GM12875 (cell line): Measurements from ENCODE around the gene DCTN2.
"Not testable (repeated sequence)": the region's sequence is repeated elsewhere in the genome, so short reads cannot be mapped to it uniquely, and the experiment has no call there.

Experiments
- H3K4me3 ChIP-seq: one replicate; pipeline ENCODE4 v1.5.1; 2011; ENCODE audit warnings: low read depth, low read length, control low read depth
- TF ChIP-seq, protein P1 (sequence below): IDR thresholded peaks from 2 replicates; pipeline ENCODE4 v1.5.1; 2011; ENCODE audit warnings: low read depth, mild to moderate bottlenecking, control low read depth, inconsistent platforms, low read length, moderate library complexity, borderline replicate concordance; ENCODE audit not compliant: insufficient read depth

DCTN2 gene

DNA sequence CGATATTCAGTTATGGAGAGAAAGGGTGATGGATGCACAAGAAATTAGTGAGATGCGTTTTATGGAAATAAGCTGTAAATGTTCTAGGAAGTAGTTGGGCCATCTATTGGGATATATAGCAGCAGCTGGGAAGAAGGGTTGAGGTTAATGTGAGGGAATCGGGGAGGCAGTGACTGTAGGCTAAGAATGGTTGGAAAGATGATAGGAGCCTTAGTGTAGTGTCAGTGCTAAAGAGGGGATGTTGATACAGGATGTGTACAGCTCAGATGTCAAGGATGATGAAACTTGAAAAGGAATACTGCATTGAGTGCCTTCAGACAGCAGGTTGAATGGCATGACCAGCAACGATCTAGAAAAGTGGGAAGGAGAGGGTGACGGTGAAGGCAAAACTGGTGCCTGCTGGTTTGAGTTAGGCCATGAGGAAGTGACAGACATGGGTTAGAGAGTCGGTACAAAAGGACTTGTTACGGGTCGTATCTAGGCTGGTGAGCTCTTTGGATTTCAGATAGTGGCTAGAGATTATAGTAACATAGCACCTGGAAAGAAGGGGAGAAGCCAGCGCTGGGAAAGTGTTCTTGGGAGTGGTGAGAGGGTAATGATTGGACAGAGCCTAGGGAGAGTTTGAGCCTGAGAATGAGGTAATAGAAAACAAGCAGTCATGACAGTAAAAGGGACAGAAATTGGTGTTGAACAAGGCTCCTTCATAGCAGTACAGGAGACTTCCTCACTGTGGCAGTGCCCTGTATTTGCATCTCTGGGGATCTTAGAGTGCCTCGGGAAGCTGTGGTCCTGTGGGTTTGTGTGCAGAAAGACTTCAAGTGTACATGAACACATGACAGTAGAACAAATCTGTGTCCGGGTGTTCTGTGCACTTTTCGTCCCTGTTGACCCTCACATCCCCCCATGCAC is 49.5 kb downstream of the DCTN2 start:
- no peak overlapping the region for H3K4me3 ChIP-seq
- TF ChIP-seq, protein P1, sequence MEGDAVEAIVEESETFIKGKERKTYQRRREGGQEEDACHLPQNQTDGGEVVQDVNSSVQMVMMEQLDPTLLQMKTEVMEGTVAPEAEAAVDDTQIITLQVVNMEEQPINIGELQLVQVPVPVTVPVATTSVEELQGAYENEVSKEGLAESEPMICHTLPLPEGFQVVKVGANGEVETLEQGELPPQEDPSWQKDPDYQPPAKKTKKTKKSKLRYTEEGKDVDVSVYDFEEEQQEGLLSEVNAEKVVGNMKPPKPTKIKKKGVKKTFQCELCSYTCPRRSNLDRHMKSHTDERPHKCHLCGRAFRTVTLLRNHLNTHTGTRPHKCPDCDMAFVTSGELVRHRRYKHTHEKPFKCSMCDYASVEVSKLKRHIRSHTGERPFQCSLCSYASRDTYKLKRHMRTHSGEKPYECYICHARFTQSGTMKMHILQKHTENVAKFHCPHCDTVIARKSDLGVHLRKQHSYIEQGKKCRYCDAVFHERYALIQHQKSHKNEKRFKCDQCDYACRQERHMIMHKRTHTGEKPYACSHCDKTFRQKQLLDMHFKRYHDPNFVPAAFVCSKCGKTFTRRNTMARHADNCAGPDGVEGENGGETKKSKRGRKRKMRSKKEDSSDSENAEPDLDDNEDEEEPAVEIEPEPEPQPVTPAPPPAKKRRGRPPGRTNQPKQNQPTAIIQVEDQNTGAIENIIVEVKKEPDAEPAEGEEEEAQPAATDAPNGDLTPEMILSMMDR = no peak

DNA sequence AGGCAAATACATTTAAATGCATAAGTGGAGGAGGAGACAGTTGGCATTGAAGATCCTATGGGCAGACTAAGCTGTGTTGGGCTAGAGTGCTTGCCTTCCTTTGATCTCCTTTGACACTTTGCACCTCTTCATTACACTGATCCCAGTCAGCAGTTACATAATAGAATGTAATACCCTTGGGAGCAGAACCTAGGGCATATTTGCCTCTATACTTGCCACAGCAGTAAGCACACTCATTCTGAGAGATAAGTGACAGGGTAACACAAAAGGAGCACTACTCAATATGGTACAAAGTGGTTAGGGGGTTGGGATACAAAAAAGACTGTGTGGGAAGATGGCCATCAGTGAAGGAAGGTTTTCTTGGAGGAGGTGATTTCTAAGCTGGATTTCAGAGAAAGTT is 50.2 kb downstream of the DCTN2 start:
- H3K4me3 ChIP-seq = no peak overlapping the region
- TF ChIP-seq, protein P1 = no peak

DNA sequence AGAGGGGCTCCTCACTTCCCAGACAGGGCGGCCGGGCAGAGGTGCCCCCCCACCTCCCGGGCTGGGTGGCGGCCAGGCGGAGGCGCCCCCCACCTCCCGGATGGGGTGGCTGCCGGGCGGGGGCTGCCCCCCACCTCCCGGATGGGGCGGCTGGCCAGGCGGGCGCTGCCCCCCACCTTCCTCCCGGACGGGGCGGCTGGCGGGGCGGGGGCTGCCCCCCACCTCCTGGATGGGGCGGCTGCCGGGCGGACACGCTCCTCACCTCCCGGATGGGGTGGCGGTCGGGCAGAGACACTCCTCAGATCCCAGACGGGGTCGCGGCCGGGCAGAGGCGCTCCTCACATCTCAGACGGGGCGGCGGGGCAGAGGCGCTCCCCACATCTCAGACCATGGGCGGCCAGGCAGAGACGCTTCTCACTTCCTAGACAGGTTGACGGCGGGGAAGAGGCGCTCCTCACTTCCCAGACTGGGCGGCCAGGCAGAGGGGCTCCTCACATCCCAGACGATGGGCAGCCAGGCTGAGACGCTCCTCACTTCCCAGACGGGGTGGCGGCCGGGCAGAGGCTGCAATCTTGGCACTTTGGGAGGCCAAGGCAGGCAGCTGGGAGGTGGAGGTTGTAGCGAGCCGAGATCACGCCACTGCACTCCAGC is 51.8 kb downstream of the DCTN2 start:
- H3K4me3 ChIP-seq = not testable (repeated sequence)

DNA sequence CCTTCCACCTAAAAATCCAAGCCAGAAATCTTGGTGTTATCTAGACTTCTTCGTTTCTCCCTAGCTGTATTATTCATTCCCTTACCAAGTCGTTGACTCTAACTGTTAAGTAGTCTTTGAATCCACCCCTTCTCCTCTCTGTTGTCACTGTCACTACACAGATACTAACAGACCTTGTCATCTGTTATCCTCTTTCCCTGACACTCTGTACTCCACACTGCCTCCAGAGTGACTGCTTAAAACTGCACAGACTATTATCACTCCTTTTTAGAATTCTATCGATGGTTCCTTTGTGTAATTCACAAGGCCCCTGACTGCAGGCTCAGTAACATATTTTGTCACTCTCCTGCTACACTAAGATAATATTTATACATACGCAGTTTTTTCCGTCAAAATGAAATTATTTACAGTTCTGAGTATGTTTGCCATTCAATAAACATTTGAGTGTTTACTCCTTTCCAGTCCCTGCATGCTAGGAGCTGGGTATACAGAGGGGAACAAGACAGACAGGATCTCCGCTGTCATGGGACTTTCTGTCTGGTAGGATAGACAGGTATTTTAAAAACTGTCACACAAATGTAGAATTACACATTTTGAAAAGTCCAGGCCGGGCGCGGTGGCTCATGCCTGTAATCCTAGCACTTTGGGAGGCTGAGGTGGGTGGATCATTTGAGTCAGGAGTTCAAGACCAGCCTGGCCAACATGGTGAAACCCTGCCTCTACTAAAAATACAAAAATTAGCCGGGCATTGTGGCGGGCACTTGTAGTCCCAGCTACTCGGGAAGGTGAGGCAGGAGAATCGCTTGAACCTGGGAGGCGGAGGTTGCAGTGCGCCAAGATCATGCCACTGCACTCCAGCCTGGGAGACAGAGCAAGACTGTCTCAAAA is 55.4 kb downstream of the DCTN2 start:
- TF ChIP-seq, protein P1 = peak; percentile 25; the same call in 1 of the 2 replicates
- H3K4me3 ChIP-seq = no peak overlapping the region

DNA sequence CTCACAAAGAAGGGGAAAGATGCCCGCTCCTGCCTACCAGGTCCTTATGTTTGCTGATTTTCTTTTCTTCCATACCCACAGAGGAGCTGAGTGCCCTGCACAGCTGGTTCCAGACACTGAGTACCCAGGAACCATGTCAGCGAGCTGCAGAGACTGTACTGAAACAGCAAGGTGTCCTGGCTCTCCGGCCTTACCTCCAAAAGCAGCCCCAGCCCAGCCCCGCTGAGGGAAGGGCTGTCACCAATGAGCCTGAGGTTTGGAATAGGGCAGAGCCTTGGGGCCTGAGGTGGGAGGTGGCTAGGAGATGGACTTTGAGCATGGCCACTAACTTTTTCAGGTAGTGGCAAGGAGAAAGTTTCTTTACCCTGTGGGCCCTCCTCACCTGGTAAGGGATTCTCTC is 56.9 kb downstream of the DCTN2 start:
- TF ChIP-seq, protein P1 = no peak

DNA sequence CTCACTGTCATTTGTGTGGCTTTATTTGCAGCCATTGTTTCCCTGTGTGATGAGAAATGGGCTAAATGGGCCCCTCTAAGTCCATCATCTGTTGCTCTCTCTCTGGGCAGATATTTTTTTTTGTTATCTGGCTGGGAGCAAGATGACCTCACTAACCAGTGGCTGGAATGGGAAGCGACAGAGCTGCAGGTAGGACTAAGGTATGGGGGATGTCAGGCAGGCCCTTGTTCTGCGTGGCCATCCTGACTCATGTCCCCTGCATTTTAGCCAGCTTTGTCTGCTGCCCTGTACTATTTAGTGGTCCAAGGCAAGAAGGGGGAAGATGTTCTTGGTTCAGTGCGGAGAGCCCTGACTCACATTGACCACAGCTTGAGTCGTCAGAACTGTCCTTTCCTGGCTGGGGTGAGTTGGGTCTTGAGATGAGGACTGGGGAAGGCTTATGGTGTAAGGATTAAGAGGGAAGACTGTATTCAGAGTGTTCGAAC is 57.8 kb downstream of the DCTN2 start:
- TF ChIP-seq, protein P1 = no peak
- H3K4me3 ChIP-seq = peak overlapping the region; percentile 95

More for the DNA sequence above, 56.9 kb downstream of the DCTN2 start:
- H3K4me3 ChIP-seq = no peak overlapping the region
